ENCODE data around the gene CEP85L.

DNA sequence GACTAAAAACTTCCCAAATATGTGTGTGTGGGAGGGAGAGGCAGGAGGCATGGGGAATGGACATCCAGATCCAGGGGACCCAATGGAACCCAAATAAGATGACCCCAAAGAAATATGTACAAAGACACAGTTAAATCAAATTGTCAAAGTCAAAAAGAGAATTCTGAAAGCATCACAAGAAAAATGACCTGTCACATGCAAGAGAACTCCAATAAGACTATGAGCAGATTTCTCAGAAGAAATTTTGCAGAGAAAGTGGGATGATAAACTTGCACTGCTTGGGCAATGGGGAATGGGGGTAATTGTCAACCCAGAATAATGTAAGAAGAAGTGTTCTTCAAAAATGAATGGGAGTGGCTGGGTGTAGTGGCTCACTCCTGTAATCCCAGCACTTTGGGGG lies 162.8 kb downstream of the CEP85L start:
- TF ChIP-seq RFX5 (IDR thresholded peaks at IDR 0.05; ENCODE audit: low read depth, low read length) (no peak), RAD21 (IDR thresholded peaks at IDR 0.05; ENCODE audit: low read length) (no peak), POLR2A (IDR thresholded peaks at IDR 0.05; ENCODE audit: low read depth, low read length) (no peak), MAFK (IDR thresholded peaks at IDR 0.05; ENCODE audit: low read depth, low read length) (no peak)
- TF ChIP-seq, protein P1, sequence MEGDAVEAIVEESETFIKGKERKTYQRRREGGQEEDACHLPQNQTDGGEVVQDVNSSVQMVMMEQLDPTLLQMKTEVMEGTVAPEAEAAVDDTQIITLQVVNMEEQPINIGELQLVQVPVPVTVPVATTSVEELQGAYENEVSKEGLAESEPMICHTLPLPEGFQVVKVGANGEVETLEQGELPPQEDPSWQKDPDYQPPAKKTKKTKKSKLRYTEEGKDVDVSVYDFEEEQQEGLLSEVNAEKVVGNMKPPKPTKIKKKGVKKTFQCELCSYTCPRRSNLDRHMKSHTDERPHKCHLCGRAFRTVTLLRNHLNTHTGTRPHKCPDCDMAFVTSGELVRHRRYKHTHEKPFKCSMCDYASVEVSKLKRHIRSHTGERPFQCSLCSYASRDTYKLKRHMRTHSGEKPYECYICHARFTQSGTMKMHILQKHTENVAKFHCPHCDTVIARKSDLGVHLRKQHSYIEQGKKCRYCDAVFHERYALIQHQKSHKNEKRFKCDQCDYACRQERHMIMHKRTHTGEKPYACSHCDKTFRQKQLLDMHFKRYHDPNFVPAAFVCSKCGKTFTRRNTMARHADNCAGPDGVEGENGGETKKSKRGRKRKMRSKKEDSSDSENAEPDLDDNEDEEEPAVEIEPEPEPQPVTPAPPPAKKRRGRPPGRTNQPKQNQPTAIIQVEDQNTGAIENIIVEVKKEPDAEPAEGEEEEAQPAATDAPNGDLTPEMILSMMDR (conservative IDR thresholded peaks at IDR 0.05; ENCODE audit: low read depth, low read length), result no peak
